GM13976 (cell line): ENCODE measurements around the gene CCDC8.

ENCODE experiments used
- DNase-seq: peaks from one replicate; pipeline ENCODE4 v3.0.0; 2012; ENCODE audit warnings: low spot score
- in situ Hi-C: fragments of 300-500 bp; cut with MboI; formaldehyde crosslinking; loops from one replicate; pipeline ENCODE4 v1.12.0; 2022; ENCODE audit warnings: low sequenced_read_pairs, mixed read lengths, inconsistent platforms; ENCODE audit not compliant: unreplicated experiment
- TF ChIP-seq, protein P1 (sequence below): IDR thresholded peaks from 2 replicates; pipeline ENCODE4 v1.5.1; 2012; ENCODE audit warnings: borderline replicate concordance, mild to moderate bottlenecking; ENCODE audit not compliant: insufficient read depth; ENCODE audit errors: extremely low read depth, missing control alignments, control extremely low read depth

The CCDC8 gene

DNA sequence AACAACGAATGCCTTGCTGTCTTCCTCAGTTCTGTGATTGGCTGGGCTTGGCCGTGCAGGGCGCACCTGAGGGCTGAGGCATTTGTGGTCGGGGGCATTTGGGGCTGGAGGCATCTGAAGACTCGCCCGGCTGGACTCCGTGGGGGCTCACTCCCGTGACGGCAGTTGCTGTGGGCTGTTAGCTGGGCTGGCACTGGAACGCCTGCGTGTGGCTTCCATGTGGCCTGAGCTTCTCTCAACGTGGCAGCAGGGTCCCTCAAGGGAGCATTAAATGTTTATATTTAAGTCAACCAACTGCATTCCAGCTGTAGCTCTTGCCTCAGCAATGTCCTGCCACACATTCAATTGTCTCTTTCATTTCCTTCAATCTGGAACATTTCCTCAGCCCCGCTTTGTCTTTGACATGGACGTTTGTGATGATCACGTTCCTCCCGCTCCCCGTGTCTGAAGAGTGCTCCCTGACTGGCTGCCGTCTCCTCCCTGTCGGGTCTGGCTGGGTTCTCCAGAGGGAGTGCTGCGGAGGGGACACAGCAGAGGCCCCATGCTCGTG, 21.0 kb downstream of the CCDC8 start:
- no peak for DNase-seq
- in situ Hi-C loops, result no loop called here
- TF ChIP-seq, protein P1, sequence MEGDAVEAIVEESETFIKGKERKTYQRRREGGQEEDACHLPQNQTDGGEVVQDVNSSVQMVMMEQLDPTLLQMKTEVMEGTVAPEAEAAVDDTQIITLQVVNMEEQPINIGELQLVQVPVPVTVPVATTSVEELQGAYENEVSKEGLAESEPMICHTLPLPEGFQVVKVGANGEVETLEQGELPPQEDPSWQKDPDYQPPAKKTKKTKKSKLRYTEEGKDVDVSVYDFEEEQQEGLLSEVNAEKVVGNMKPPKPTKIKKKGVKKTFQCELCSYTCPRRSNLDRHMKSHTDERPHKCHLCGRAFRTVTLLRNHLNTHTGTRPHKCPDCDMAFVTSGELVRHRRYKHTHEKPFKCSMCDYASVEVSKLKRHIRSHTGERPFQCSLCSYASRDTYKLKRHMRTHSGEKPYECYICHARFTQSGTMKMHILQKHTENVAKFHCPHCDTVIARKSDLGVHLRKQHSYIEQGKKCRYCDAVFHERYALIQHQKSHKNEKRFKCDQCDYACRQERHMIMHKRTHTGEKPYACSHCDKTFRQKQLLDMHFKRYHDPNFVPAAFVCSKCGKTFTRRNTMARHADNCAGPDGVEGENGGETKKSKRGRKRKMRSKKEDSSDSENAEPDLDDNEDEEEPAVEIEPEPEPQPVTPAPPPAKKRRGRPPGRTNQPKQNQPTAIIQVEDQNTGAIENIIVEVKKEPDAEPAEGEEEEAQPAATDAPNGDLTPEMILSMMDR, result no peak

DNA sequence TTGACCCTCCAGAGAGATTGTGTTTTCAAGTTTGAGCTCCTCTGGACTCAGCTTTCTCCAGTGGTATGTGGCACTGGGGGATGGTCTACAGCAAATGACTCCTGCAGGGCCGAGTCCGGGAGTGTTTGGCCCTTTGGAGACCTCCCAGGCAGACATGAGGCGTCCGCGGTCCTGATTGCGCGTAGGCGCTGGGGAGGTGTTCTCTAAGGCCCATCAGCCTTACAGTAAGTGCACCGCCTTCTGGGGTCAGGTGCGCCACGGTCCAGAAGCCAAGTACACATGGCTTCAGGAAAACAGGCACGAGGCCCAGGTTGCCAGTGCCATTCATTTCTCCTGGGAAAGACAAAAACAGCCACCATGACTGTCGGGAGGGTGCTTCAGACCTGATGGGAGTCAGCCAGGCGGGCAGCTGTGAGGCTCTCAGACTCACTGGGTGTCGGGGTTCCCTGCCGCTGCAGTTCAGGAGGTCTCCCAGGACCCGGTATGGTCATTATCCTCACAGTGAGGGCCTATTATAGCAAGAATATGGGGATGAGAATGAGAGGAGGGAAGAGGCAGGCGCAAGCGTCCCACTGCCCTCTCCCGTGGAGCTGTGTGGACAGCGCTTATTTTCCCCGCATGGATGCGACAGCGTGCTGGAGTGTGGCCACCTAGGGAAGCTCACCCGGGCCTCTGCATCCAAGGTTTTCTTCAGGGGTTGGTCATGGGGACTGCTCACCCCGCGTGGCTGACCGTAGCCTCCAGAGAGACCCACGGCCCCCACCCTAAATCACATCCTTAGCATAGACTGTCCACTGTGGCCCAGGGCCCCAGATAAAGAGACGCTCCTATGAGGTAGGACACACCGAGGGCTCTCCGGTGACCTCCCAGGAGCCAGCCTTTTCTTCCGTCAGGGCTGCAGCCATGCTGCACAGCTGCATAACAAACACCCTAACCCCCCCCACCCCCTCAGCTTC, 21.8 kb downstream of the CCDC8 start:
- in situ Hi-C loops, result no loop called here
- no peak for DNase-seq
- TF ChIP-seq, protein P1, result no peak

DNA sequence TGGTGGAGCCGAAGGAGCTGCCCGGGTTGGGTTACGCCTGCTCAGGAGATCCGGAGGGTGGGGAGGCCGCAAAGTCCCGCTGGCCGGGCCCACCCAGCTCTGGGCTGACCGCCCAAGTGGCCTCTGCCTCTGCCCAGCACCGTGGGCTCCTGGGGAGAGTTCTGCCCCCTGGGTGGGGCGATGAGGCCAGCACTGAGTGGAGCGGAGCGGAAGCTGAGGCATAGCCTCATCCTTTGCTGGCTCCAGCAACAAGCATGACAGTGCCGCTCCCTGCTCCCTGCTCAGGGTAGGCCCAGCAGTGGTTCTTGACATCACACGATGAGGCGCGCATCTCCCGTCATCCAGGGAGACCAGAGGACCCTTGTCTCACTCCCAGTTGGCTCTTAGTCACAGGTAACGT, 22.5 kb downstream of the CCDC8 start:
- in situ Hi-C loops, result no loop called here
- DNase-seq, result no peak
- TF ChIP-seq, protein P1, result no peak

DNA sequence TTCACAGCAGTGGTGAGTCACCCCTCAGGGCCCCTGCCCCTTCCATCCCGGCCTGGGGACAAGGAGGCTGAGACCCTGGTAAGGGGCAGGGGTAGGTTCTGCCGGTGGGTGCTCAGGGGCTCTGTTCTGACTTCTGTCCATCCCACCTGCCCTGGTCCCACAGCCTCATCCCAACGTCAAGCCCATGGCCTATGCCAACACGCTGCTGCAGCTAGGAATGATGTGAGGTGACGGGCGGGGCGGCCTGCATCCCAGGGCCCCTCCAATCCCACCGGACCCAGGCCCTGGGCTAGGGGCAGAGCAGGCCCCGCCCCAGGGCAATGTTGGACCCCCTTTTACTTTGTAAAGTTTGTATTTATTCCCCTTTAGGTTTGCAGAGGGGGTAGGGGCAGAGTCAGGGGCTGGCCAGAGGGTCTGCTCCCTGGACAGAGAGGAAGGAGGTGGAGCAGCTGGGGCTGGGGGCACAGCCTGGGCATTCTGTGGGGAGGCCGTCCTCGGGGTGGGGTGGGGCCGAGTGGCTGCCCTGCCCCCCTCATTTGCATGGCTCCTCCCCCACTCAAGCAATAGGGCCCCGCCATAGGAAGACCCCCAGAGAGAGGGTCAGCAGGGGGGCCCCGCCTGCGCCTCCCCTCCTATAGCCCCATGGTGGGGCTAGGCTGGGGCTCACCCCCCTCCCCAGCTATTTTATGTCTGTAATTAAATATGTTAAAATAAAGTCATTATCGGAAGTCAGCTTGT, 23.1 kb downstream of the CCDC8 start:
- in situ Hi-C loops, result no loop called here

DNA sequence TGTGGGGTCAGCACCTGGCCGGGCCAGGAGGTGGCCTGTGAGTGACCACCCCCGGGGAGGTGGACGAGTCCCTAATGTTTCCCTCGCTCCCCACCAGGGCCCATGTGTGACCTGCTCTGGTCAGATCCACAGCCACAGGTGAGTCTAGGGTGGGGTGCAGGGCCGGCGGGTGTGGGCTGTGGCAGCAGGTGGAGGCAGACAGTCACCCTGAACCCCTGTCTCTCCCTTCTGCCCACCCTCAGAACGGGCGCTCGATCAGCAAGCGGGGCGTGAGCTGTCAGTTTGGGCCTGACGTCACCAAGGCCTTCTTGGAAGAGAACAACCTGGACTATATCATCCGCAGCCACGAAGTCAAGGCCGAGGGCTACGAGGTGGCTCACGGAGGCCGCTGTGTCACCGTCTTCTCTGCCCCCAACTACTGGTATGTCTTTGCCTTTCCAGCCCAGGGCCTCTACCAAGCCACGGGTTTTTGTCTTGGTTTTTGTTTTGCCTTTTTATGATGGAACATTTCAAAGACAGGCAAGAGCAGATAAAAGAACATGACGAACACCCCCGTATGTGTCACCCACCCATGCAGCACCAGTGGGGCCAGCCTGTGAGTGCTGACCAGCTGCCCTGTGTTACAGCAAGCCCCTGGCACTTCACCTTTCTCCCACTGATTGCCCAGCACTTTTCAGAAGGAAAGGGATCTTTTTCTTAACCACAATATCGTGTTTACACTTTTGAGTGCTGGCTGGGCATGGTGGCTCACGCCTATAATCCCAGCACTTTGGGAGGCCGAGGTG, 24.9 kb downstream of the CCDC8 start:
- no peak for DNase-seq
- in situ Hi-C loops, result no loop called here
- TF ChIP-seq, protein P1, result no peak

More for the DNA sequence above, 23.1 kb downstream of the CCDC8 start:
- TF ChIP-seq, protein P1, result no peak
- no peak for DNase-seq

DNA sequence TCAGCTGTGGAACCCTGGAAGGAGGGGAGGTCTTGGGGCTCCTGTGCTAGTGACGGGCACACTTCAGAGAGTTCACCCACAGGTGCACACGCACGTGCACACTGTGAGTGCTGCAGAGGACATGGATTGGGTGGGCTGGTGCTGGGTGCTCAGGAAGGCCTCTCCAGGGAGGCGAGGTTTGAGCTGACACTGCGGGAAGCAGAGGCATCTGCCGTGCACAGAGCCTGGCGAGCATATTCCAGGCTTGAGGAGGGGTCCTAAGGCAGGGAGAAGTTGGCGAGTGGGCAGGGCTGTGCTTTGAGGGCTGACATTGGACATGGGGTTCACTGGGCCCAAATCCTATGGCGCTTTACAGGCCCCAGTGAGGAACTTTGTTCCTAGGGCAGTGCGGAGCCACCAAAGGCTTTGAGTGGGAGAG, 25.6 kb downstream of the CCDC8 start:
- TF ChIP-seq, protein P1, result no peak
- DNase-seq, result no peak
- in situ Hi-C loops, result no loop called here
